GM19463 (cell line): ENCODE data around the gene ITPRID2.
"Not testable (repeated sequence)": the region's sequence is repeated elsewhere in the genome, so short reads cannot be mapped to it uniquely, and the experiment has no call there.

Source experiments
- ATAC-seq: cut with Tn5 transposase; IDR thresholded peaks from one replicate; pipeline ENCODE4 v1.9.1; 2021; ENCODE audit warnings: mild to moderate bottlenecking, moderate library complexity; ENCODE audit not compliant: unreplicated experiment

The ITPRID2 gene

DNA sequence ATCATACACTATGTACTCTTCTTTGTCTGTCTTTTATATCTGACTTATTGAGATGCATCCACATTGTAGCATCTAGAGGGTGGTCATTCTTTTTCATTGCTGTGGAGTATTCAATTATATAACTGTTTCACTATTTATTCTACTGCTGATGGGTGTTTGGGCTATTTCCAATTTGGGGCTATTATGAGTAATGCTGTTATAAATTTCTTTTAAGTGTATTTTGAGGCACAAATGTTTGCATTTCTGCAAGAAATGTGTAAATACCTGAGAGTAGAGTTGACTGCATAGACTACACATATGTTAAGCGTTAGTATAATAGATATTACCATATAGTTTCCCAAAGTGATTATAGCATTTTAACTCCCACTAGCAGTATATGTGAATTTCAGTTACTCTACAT, 67.2 kb downstream of the ITPRID2 start:
- ATAC-seq: no peak

DNA sequence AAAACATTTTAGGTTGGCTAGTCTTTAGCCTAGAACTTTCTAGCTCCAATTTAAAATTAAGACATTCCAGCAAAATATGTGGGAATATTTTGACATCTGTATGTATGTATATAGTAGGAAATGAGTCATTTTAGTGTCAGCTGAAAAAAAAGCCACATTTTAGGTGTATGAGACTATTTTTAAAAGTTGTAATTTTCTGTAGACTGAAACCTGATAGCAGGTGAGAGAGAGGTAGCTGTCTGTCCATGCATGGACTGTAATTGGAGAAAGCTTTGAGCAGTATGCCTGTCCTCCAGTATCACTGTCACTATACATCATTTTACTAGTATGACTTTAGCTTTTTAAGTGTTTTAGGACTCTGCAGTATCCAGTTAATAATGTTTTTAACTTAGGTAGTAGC, 68.0 kb downstream of the ITPRID2 start:
- no peak for ATAC-seq

GRCh38 chr2:181961167-181961566, 69.6 kb downstream of the ITPRID2 start:
- not testable (repeated sequence) for ATAC-seq

DNA sequence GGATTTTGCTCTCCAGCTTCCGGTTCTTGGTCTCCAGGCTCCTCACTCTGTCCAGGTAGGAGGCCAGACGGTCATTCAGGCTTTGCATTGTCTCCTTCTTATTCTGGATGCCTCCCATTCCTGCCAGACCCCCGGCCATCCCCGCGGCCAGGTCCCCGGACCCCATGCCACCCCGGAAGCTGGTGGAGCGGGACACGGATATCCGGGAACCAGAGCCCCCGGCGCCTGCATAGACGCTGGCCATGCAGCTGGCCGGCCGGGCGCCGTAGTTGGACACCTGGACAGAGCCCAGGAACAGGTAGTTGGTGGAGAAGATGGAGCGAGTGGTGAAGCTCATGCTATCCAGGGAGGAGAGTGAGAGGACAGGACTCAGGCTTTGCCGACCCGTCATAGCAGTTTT, 70.6 kb downstream of the ITPRID2 start:
- ATAC-seq: no peak

DNA sequence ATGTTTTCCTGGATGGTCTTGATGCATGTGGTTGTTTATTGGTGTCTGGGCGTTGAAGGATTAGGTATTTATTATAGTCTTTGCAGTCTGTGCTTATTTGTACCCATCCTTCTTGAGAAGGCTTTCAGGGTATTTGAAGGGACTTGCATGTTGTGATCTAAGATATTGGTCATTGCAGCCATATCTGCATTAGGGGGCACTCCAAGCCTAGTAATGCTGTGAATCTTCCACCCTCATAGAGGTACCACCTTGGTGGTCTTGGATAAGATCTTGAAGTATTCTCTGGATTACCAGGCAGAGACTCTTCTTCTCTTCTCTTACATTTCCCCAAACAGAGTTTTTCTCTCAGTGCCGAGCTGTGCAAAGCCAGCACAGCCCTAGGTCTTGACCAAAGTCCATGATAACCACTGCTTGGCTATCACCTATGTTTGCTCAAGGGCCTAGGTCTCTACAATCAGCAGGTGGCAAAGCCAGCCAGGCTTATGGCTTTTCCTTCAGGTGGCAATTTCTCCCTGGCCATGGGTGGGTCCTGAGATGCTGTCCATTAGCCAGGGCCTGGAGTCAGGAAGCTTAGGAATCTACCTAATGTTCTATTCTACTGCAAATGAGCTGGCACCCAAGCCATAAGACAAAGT, 78.7 kb downstream of the ITPRID2 start:
- no peak for ATAC-seq

GRCh38 chr2:181971032-181971431, 79.5 kb downstream of the ITPRID2 start:
- ATAC-seq: no peak

GRCh38 chr2:181972431-181973170, 81.1 kb downstream of the ITPRID2 start:
- ATAC-seq: no peak

DNA sequence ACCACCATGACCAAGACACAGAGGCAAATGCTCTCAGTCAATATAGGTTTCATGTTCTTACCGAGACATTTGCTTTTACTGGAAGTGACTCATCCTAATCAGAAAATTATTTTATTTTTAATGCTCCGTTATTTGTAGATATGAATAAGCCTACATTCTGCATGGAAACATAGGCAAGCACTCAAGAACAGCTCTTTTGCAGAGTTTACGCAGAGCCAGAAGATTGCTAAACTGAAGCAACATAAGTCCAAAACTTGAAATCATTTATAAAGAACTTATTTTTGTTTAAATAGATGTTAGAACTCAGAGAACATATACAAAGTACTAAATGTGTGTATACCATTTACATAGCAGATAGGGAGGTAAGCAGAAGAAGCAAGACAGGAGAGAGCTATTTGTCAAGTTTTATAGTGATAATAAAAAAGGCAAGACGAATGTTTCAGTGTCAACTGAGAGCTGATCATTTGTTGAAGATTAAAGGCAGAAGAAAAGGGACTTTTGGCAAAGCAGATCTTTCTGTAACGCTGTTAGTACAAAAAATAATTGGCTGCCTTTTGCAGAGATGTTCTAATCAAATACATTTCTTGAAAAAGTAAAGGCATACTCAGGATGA, 81.7 kb downstream of the ITPRID2 start:
- ATAC-seq: no peak

DNA sequence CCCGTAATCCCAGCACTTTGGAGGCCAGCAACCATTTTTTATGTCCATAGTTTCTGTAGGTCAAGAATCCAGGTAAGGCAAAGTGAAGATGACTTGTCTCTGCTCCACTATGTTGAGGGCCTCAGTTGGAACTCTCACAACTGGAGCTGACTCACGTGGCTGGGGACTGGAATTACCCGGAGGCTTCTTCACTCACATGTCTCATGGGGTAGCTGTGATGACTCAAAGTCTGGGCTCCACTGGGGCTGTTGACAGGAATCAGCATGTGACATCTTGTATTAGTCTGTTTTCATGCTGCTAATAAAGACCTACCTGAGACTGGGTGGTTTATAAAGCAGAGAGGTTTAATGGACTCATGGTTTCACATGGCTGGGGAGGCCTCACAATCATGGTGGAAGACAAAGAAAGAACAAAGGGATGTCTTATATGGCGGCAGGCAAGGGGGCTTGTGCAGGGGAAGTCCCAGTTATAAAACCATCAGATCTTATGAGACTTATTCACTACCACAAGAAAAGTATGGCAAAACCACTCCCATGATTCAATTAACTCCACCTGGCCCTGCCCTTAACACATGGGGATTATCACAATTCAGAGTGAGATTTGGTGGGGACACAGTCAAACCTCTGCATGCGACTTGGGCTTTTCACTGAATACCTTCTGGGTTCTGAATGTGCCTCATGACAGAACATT, 86.3 kb downstream of the ITPRID2 start:
- peak; percentile 69 for ATAC-seq

DNA sequence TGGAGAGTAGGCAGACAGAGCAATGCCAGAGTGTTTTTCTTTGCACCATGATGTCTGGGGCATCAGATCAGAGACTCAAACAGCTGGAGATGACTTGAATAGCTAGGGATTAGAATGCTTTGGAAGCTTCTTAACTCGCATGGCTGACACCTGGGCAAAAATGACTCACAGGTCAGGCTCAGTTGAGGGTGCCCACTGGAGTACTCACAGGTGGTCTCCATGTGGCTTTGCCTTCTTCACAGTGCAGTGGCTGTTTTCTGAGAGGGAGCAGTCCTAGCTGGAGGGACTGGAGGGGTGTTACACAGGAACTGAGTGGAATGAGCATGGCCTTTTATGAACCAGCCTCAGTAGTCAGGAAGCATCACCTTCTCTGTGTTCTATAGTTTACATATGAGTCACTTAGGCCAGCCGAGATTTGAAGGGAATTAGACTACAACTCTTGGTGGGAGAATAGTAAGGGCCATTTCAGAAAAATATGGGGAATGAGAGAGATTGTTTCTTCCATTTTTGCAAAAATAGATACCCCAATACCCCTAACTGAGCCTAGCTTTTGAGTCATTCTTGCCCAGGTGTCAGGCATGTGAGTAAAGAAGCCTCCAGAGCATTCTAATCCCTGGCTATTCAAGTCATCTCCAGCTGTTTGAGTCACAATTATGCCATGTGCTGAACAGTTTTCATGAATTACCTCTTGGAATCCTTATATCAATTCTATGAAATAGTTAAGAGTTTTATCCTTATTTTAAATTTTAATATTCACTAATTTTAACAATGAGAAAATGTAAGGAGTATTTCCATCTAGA, 87.0 kb downstream of the ITPRID2 start:
- no peak for ATAC-seq
